A549 (cell line): Measurements from ENCODE around the gene IZUMO2. TPM values are rescaled to one million over a fixed set of nuclear protein-coding genes. Genes with fewer than 3 reads are reported as not detected.
"Not testable (repeated sequence)": the region's sequence is repeated elsewhere in the genome, so short reads cannot be mapped to it uniquely, and the experiment has no call there.

Experiments used
- ATAC-seq, 2 experiments: fragments of 200-7000 bp in 1 of 2; fragments of >200 bp in 1 of 2; cut with Nextera tagmentation in 1 of 2; cut with Tn5 transposase in 1 of 2; 3 replicates each; pipeline versions ENCODE4 v1.8.0 to v1.9.1; 2018 to 2020; ENCODE audit warnings: mild to moderate bottlenecking in 1 of 2, moderate library complexity in 1 of 2
- CTCF ChIA-PET: fragments of 300-600 bp; sonication (Branson Sonifier 250); formaldehyde crosslinking; extraction: SDS; loops from one replicate; lab custom pipeline; 2021; ENCODE audit warnings: antibody characterized with exemption, inconsistent platforms; lab: Yijun Ruan, JAX
- POLR2A ChIA-PET: fragments of 350-600 bp; formaldehyde crosslinking; extraction: SDS; loops from one replicate; lab custom pipeline; 2021; ENCODE audit warnings: antibody characterized with exemption, inconsistent platforms; lab: Yijun Ruan, JAX
- DNase-seq, 2 experiments: peaks; one replicate each; pipeline versions ENCODE4 v3.0.0 to v3.0.0-alpha.2; 2011 to 2016; ENCODE audit warnings: low read depth in 1 of 2, low spot score in 1 of 2
- FAIRE-seq: peaks from 2 replicates; lab custom pipeline; 2011; peaks lifted over from hg19 to GRCh38; lab: Jason Lieb, UNC
- H3K27ac ChIP-seq, 2 experiments: fragments of >200 bp; sonication (Bioruptor Twin); formaldehyde crosslinking; 3 replicates each; pipeline ENCODE4 v1.5.1; 2016 to 2017
- H3K4me1 ChIP-seq: fragments of >200 bp; sonication (Bioruptor Twin); formaldehyde crosslinking; 3 replicates; pipeline ENCODE4 v1.6.1; 2016
- H3K4me2 ChIP-seq: fragments of >200 bp; sonication (Bioruptor Twin); formaldehyde crosslinking; 3 replicates; pipeline ENCODE4 v1.6.1; 2016
- H3K4me3 ChIP-seq: fragments of >200 bp; sonication (Bioruptor Twin); formaldehyde crosslinking; 3 replicates; pipeline ENCODE4 v1.5.1; 2016
- H3K9me3 ChIP-seq: fragments of >200 bp; sonication (Bioruptor Twin); formaldehyde crosslinking; 3 replicates; pipeline ENCODE4 v1.6.1; 2016
- ATOH8 ChIP-seq: fragments of 250-450 bp; sonication (Bioruptor Pico); IDR thresholded peaks from 2 replicates; pipeline ENCODE4 v1.5.0; 2020; ENCODE audit warnings: low read depth, mild to moderate bottlenecking, moderate library complexity
- BHLHE40 ChIP-seq: IDR thresholded peaks from 2 replicates; pipeline ENCODE4 v1.6.1; 2012; ENCODE audit warnings: low read depth, low read length, inconsistent platforms
- CBX8 ChIP-seq: fragments of 200-600 bp; sonication (generic); IDR thresholded peaks from 2 replicates; pipeline ENCODE4 v1.6.1; 2016
- CHD2 ChIP-seq: fragments of 150-350 bp; IDR thresholded peaks from 2 replicates; pipeline ENCODE4 v1.6.1; 2014; ENCODE audit warnings: low read length; ENCODE audit not compliant: partially characterized antibody
- CHD4 ChIP-seq: fragments of 200-600 bp; sonication (generic); IDR thresholded peaks from 2 replicates; pipeline ENCODE4 v1.6.1; 2016; ENCODE audit warnings: antibody characterized with exemption, mild to moderate bottlenecking, borderline replicate concordance
- CTCF ChIP-seq: fragments of >200 bp; sonication (Bioruptor Twin); formaldehyde crosslinking; IDR thresholded peaks from 3 replicates; pipeline ENCODE4 v1.5.1; 2016
- EHF ChIP-seq: fragments of 250-450 bp; sonication (Bioruptor Pico); IDR thresholded peaks from 2 replicates; pipeline ENCODE4 v1.5.0; 2020; ENCODE audit warnings: mild to moderate bottlenecking
- EHMT2 ChIP-seq: fragments of 200-600 bp; sonication (generic); IDR thresholded peaks from 2 replicates; pipeline ENCODE4 v1.6.1; 2016; ENCODE audit warnings: antibody characterized with exemption, low read depth, mild to moderate bottlenecking, moderate library complexity
- ELK1 ChIP-seq: fragments of 150-350 bp; IDR thresholded peaks from 2 replicates; pipeline ENCODE4 v1.6.1; 2014; ENCODE audit warnings: low read depth, mild to moderate bottlenecking, low read length
- ESRRA ChIP-seq: fragments of 150-350 bp; IDR thresholded peaks from 2 replicates; pipeline ENCODE4 v1.6.1; 2014; ENCODE audit warnings: mild to moderate bottlenecking, low read length, borderline replicate concordance
- FOXS1 ChIP-seq: fragments of 250-450 bp; sonication (Bioruptor Pico); IDR thresholded peaks from 2 replicates; pipeline ENCODE4 v1.5.0; 2020; ENCODE audit warnings: mild to moderate bottlenecking, moderate library complexity
- GATA3 ChIP-seq: IDR thresholded peaks from 2 replicates; pipeline ENCODE4 v1.6.1; 2012; ENCODE audit warnings: borderline replicate concordance
- HDAC2 ChIP-seq: fragments of 200-600 bp; sonication (generic); IDR thresholded peaks from 2 replicates; pipeline ENCODE4 v1.6.1; 2016
- HOXA7 ChIP-seq: fragments of 250-450 bp; sonication (Bioruptor Pico); IDR thresholded peaks from 2 replicates; pipeline ENCODE4 v1.5.0; 2020; ENCODE audit warnings: mild to moderate bottlenecking, moderate library complexity
- HOXB5 ChIP-seq: fragments of 250-450 bp; sonication (Bioruptor Pico); IDR thresholded peaks from 2 replicates; pipeline ENCODE4 v1.5.0; 2020; ENCODE audit warnings: mild to moderate bottlenecking, moderate library complexity
- JUN ChIP-seq, 2 experiments: fragments of >200 bp; sonication (Bioruptor Twin); formaldehyde crosslinking; IDR thresholded peaks; 2 replicates in 1 of 2; 3 replicates in 1 of 2; pipeline ENCODE4 v1.6.1; 2016 to 2017
- KDM1A ChIP-seq: fragments of 200-600 bp; sonication (generic); IDR thresholded peaks from 2 replicates; pipeline ENCODE4 v1.6.1; 2016; ENCODE audit warnings: low read depth, mild to moderate bottlenecking
- KDM5A ChIP-seq: fragments of 200-600 bp; sonication (generic); IDR thresholded peaks from 2 replicates; pipeline ENCODE4 v1.6.1; 2016; ENCODE audit warnings: antibody characterized with exemption, mild to moderate bottlenecking
- MAFK ChIP-seq: fragments of 450-650 bp; IDR thresholded peaks from 2 replicates; pipeline ENCODE4 v1.6.1; 2014; ENCODE audit not compliant: partially characterized antibody
- MYC ChIP-seq: IDR thresholded peaks from 2 replicates; pipeline ENCODE4 v1.6.1; 2012; ENCODE audit warnings: mild to moderate bottlenecking, inconsistent platforms, low read length, improper control_type of control experiment, borderline replicate concordance
- NR3C1 ChIP-seq: fragments of >200 bp; sonication (Bioruptor Twin); formaldehyde crosslinking; IDR thresholded peaks from 3 replicates; pipeline ENCODE4 v1.6.1; 2017
- PHF8 ChIP-seq: fragments of 200-600 bp; sonication (generic); IDR thresholded peaks from 2 replicates; pipeline ENCODE4 v1.6.1; 2016; ENCODE audit warnings: low read depth, mild to moderate bottlenecking, antibody characterized with exemption, moderate library complexity, borderline replicate concordance
- POLR2AphosphoS2 ChIP-seq: conservative IDR thresholded peaks from 2 replicates; pipeline ENCODE4 v1.6.1; 2012; ENCODE audit warnings: low read length, improper control_type of control experiment, inconsistent platforms
- RCOR1 ChIP-seq: fragments of 150-350 bp; IDR thresholded peaks from 2 replicates; pipeline ENCODE4 v1.6.1; 2014; ENCODE audit warnings: antibody characterized with exemption, low read length, low read depth
- REST ChIP-seq: fragments of 200-600 bp; sonication (generic); IDR thresholded peaks from 2 replicates; pipeline ENCODE4 v1.6.1; 2016; ENCODE audit warnings: antibody characterized with exemption, mild to moderate bottlenecking, moderate library complexity
- RNF2 ChIP-seq: fragments of 200-600 bp; sonication (generic); IDR thresholded peaks from 2 replicates; pipeline ENCODE4 v1.6.1; 2016; ENCODE audit warnings: low read depth, mild to moderate bottlenecking, antibody characterized with exemption, moderate library complexity, borderline replicate concordance
- SMC3 ChIP-seq: fragments of >200 bp; sonication (Bioruptor Twin); formaldehyde crosslinking; IDR thresholded peaks from 3 replicates; pipeline ENCODE4 v1.6.1; 2018; ENCODE audit warnings: inconsistent platforms
- SREBF2 ChIP-seq: fragments of 450-650 bp; IDR thresholded peaks from 2 replicates; pipeline ENCODE4 v1.6.1; 2014; ENCODE audit warnings: mild to moderate bottlenecking, moderate library complexity
- ZFP36 ChIP-seq: fragments of 450-650 bp; IDR thresholded peaks from 2 replicates; pipeline ENCODE4 v1.6.1; 2014; ENCODE audit warnings: borderline replicate concordance; ENCODE audit not compliant: partially characterized antibody
- WGBS: methylation state at CpG from one replicate; pipeline ENCODE4 v1.1.6; 2017; ENCODE audit errors: missing lambda C conversion rate; 5-methylcytosine and 5-hydroxymethylcytosine counted together
- polyA plus RNA-seq, 4 experiments: library from polyadenylated mRNA; depleted of rRNA in 3 of 4; stranded (reverse); fragments of >200 nt; fragmentation: RNase III in 1 of 4; extraction: RNeasy Plus Mini Kit Qiagen cat#74134 plus additional on column Dnase treatment in 1 of 4; gene quantifications; 2 replicates in 3 of 4; 3 replicates in 1 of 4; pipeline ENCODE4 v1.2.3, GENCODE V29; 2011 to 2017

Gene IZUMO2
- polyA plus RNA-seq, 2 of the 4 experiments (the other 2 are of a cell fraction), result not detected

- TF ChIP-seq REST, result no peak
- TF ChIP-seq HOXB5 (CRISPR knock-in tag), result no peak
- no peak for TF ChIP-seq MAFK
- no peak for TF ChIP-seq CHD2
- TF ChIP-seq KDM1A, result no peak
- TF ChIP-seq POLR2AphosphoS2, result no peak
- peak; percentile 46; the same call in 1 of the 2 replicates for TF ChIP-seq PHF8
- TF ChIP-seq CTCF, result peak; percentile 89
- no peak for TF ChIP-seq SREBF2
- no peak for TF ChIP-seq HOXA7 (CRISPR knock-in tag)
- TF ChIP-seq CBX8, result no peak
- no peak for TF ChIP-seq BHLHE40
- no peak for TF ChIP-seq HDAC2
- no peak for TF ChIP-seq MYC
- TF ChIP-seq KDM5A, result no peak
- no peak for TF ChIP-seq FOXS1 (CRISPR knock-in tag)
- no peak for TF ChIP-seq JUN (IDR thresholded peaks at IDR 0.05)
- TF ChIP-seq EHMT2, result no peak
- no peak for TF ChIP-seq EHF (CRISPR knock-in tag)
- no peak for TF ChIP-seq RNF2
- TF ChIP-seq RCOR1, result no peak
- no peak for TF ChIP-seq ATOH8 (CRISPR knock-in tag)
- peak; percentile 75 for TF ChIP-seq SMC3
- no peak for TF ChIP-seq ELK1
- TF ChIP-seq CHD4, result no peak
- TF ChIP-seq GATA3, result no peak
- TF ChIP-seq ESRRA, result no peak; the same call in 1 of the 2 replicates
- no peak for TF ChIP-seq ZFP36
- TF ChIP-seq NR3C1, result no peak
Measured at GRCh38 chr19:50147462-50148423, 15.3 kb downstream of the IZUMO2 start (continued).

- H3K9me3 ChIP-seq, H3K27ac ChIP-seq, DNase-seq, H3K4me1 ChIP-seq, FAIRE-seq, H3K4me3 ChIP-seq, H3K4me2 ChIP-seq, POLR2A ChIA-PET: not testable (repeated sequence)
- peak; percentile 57 to 82; a peak in 3 of 6 replicates for ATAC-seq
- CTCF ChIA-PET, result interaction anchor here (0.8 to 2.2 kb wide), 4 partner anchors 13 to 117 kb away, joined by 3 to 8 read pairs (median 3); no protein-coding TSS in a partner anchor
- WGBS, result 81% methylated on average over 1 of the region's 1 CpG
Measured at GRCh38 chr19:50141921-50142320, 21.2 kb downstream of the IZUMO2 start.

- CTCF ChIA-PET, result interaction anchor here (0.6 kb wide), 1 partner anchor 133 kb away, joined by 4 read pairs; no protein-coding TSS in a partner anchor
- DNase-seq, FAIRE-seq, H3K9me3 ChIP-seq, H3K4me3 ChIP-seq, H3K27ac ChIP-seq, POLR2A ChIA-PET, H3K4me1 ChIP-seq, ATAC-seq, H3K4me2 ChIP-seq: not testable (repeated sequence)
- 66% methylated on average over 30 of the region's 36 CpGs for WGBS
Measured at GRCh38 chr19:50140118-50140845, 22.8 kb downstream of the IZUMO2 start.
